Glomerular visceral epithelial cell (primary cell): ENCODE measurements around the gene KRTAP9-2.
"Not testable (repeated sequence)": the region's sequence is repeated elsewhere in the genome, so short reads cannot be mapped to it uniquely, and the experiment has no call there.

Source experiments
- DNase-seq: peaks from one replicate; pipeline ENCODE4 v3.0.0-alpha.2; 2016; ENCODE audit errors: extremely low spot score

KRTAP9-2 gene, protein sequence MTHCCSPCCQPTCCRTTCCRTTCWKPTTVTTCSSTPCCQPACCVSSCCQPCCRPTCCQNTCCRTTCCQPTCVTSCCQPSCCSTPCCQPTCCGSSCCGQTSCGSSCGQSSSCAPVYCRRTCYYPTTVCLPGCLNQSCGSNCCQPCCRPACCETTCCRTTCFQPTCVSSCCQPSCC

DNA sequence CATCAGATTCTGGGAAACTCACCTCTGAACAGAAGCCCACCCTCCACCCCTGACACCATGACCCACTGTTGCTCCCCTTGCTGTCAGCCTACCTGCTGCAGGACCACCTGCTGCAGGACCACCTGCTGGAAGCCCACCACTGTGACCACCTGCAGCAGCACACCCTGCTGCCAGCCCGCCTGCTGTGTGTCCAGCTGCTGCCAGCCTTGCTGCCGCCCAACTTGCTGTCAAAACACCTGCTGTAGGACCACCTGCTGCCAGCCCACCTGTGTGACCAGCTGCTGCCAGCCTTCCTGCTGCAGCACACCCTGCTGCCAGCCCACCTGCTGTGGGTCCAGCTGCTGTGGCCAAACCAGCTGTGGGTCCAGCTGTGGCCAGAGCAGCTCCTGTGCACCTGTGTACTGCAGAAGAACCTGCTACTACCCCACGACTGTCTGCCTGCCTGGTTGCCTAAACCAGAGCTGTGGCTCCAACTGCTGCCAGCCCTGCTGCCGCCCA is at the start of gene KRTAP9-2:
KRTAP9-2 (plus strand) TSS at position 51 of the 498 bp plus-strand sequence; CDS start at position 58, 7 bp downstream.
- not testable (repeated sequence) for DNase-seq

DNA sequence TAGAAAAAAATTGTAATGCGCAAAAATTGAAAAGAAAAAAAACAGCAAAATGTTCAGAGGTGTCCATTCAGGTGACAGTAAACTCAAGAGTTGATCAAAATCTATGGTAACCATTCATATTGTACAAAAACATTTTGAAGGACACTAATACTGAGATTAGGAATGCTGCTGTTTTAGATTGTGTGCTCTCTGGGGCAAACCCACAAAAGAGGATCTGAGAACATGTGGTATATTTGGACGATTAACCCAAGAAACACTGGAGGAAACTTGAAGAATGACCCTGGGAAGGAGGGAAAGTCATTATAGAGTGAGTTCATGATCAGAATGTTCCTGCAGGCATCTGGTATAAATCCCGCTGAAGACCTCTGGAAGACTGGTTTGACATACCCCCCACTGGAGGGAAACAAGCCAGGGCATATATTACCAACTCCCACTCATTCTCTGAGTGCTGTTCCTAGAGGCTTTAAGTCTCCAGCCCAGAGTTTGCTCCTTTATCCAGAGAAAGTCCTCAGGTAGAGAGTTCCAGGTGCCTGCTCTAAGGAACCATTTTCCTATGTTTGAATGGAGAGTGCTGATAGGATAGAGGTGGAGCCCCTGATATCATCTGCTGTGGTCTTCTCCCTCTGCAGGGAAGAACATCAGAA is 49.6 kb upstream of the KRTAP9-2 start:
- DNase-seq = no peak

DNA sequence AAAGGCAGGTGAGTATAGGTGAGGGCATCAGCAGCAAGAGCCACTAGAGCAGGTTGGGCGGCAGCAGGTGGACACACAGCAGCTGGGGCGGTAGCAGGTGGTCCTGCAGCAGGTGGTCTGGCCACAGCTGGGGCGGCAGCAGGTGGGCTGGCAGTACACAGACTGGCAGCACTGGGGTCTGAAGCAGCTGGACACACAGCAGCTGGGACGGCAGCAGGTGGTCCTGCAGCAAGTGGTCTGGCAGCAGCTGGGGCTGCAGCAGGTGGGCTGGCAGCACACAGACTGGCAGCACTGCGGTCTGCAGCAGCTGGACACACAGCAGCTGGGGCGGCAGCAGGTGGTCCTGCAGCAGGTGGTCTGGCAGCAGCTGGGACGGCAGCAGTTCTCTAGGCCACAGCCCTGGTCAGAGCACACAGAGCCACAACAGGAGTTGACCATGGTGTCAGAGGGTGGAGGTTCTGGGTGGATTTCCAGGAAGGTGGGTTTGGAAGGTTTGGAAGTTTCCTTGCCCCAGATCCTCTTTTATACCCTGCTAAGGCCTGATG is 48.6 kb upstream of the KRTAP9-2 start, which contains the start of gene KRTAP4-2:
KRTAP4-2 (minus strand) TSS at position 495 of the 545 bp plus-strand sequence; CDS start at position 438, 57 bp downstream.
- no peak for DNase-seq

DNA sequence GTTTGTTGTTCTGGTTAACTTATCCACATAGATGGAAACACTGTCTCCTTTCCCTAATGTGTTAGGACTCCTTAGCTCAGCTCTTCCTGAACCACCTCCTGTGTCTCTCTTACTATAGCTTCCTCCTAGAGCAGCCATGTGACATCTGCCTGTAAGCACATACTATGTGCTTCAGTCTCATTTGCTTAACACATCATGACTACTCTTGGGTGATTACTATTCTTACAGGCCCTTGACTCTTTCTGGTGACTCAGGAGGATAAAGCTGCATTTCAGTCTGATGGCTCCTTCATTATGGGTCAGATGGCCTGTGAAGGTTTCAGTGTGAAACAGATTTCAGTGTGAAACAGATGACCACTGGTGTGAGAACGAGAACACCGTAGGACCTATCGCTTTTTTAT is 48.1 kb upstream of the KRTAP9-2 start:
- DNase-seq = peak; percentile 25

DNA sequence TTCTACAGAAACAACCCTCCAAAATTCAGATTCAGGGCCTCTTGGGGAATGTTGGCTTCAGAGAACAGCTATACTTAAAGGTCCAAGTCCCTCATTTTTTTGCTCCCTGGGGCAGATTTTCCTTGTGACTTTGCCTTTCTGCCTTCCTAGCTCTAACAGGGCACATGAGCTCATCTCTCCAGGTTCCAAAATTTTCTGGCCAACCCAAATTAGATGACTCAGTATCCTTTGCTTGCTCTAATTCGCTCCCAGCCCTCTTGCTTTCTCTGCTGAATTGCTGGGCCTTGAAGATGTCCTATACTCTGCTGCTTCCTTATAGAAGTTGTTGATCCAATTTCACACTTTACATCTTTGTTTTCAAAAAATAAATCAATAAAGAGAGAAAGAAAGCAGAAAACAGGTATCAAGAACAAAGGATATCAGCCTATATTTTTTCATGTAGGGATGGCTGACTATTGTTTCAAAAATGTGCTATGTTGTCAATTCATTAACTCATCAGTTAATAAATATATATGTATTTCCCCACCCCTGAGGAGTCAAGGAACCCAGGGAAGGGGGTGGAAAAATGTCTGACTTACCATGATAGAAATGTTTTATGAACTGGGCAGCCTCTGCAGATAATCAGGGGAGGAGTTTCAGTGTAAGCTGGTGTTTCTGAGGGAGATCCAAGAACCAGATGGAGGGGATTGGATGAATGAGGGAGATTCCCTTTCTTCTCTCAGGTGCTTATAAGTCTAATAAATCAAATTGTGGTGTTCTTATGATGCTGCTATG is 47.4 kb upstream of the KRTAP9-2 start:
- DNase-seq = peak; percentile 33

DNA sequence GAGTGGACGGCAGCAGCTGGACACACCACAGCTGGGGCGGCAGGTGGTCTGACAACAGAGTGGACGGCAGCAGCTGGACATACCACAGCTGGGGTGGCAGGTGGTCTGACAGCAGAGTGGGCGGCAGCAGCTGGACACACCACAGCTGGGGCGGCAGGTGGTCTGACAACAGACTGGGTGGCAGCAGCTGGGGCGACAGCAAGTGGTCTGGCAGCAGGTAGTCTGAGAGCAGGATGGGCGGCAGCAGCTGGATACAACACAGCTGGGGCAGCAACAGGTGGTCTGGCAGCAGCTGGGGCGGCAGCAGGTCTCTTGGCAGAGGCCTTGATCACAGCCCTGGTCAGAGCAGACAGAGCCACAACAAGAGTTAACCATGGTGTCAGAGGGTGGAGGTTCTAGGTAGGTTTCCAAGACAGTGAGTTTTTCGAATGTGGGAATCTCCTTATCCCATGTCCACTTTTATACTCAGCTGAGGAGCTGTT is 41.9 kb upstream of the KRTAP9-2 start, which contains the start of gene KRTAP4-1:
KRTAP4-1 (minus strand) TSS at position 432 of the 482 bp plus-strand sequence; CDS start at position 375, 57 bp downstream.
- DNase-seq = no peak

DNA sequence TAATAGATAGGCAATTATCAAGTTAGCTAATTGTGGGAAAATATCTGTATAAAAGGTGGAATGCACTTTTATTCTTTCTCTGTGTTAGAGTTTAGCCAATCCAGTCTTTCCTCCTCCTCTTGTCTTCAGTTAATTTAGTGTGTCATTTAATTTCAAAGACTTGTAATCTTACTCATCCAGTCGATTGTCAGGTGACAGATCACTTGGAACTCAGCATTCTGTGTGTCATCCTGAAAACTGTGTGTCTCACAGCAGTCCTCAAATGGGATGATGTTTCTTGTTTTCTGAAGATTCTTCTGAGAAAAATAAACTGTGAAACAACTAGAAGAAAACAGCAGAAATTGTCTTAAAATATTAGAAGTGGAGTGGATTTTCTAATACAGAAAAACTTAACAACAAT is 41.4 kb upstream of the KRTAP9-2 start:
- no peak for DNase-seq

DNA sequence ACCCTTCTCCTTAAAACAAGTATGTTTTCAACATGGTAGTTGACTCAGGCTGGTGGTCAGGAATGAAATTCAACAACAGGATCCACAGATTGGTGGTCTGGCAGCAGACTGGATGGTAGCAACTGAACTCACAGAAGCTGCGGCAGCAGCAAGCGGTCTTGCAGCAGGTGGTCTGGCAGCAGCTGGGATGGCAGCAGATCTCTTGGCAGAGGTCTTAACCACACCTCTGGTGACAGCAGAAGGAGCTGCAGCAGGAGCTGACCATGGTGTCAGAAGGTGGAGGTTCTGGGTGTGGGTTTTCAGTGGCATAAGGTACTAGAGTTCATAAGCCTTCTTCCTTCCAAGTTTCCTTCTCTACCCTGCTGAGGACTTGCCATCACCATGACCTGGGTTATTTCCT is 39.6 kb upstream of the KRTAP9-2 start:
- DNase-seq = no peak

DNA sequence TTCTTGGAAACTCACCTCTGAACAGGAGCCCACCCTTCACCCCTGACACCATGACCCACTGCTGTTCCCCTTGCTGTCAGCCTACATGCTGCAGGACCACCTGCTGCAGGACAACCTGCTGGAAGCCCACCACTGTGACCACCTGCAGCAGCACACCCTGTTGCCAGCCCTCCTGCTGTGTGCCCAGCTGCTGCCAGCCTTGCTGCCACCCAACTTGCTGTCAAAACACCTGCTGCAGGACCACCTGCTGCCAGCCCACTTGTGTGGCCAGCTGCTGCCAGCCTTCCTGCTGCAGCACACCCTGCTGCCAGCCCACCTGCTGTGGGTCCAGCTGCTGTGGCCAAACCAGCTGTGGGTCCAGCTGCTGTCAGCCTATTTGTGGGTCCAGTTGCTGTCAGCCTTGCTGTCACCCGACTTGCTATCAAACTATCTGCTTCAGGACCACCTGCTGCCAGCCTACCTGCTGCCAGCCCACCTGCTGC is 36.6 kb upstream of the KRTAP9-2 start, which contains the start of gene KRTAP9-1:
KRTAP9-1 (plus strand) TSS at position 51 of the 482 bp plus-strand sequence; CDS start at position 51, 0 bp downstream.
- not testable (repeated sequence) for DNase-seq

DNA sequence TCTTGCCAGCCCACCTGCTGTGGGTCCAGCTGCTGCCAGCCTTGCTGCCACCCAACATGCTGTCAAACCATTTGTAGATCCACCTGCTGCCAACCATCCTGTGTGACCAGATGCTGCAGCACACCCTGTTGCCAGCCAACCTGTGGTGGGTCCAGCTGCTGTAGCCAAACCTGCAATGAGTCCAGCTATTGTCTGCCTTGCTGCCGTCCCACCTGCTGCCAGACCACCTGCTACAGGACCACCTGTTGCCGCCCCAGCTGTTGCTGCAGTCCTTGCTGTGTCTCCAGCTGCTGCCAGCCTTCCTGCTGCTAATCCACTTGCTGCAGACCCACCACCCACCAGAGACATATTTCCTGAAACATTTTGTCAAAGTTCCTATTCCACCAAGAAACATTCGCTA is 36.1 kb upstream of the KRTAP9-2 start:
- DNase-seq = no peak

DNA sequence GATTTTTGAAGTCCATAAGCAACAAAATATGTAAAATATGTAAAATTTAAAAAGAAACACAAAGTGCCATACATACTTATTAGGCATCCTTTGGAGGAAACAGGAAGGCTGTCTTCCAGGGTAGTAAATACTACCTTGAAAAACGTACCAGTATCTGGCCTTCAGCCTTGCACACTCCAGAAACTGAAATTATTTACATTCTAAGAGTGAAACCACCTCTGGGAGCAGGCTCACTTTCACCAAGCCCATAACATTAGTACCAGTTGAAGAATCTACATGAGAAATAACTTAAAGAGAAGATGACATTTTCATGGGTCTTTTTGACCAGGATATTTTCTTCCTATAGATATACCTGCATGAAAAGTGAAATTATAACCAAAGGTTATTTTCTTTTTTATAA is 30.4 kb upstream of the KRTAP9-2 start:
- no peak for DNase-seq

DNA sequence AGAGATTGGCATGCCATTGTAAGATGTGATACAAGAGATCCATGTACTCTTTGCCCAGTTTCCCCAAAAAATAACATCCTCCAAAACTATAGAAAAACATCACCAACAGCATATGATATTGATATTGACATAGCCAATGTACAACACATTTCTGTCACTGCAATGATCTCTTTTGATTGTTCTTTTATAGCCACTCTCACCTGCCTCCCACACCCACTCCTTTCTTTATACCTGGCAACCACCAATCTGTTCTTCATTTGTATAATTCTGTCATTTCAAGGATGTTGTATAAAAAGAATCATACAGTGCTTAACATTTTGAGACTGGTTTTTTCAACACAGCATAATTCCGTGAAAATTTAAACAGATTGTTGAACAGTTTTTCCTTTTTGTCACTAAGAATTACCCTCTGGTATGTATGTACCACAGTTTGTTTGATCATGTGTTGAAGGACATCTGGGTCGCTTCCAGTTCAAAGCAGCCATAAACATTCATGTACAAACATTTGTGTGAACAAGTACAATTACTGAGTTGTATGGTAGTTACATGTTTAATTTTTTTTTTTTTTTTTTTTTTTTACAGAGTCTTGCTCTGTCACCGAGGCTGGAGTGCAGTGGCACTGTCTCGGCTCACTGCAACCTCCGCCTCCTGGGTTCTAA is 26.9 kb upstream of the KRTAP9-2 start:
- DNase-seq = no peak

DNA sequence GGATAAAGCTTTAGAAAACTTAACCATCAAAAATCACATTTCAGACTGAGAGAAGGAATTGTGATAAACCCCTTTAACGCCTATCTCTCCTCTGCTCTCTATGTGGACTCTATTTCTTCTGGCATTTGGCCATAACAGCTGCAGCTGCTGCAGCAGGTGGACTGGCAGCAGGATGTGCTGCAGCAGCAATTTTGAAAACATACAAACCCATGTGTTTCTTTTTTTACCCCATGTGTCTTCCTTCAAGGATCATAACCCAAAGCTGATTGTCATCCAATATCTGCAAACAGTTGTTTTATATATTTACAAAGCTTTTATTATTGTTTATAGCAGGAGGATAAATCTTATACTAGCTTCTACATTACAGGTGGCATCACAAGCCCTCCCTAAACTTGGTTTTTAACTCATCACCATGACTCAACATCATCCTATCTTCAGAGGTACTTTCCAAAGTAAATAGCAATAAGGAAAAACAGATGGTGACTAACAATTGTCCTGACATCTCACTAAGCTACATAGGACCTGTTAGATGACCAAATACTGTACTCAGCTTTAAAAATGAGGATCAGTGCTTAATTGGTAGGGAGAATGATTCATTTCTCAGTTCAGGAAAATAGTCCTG is 14.5 kb upstream of the KRTAP9-2 start:
- peak; percentile 5 for DNase-seq

DNA sequence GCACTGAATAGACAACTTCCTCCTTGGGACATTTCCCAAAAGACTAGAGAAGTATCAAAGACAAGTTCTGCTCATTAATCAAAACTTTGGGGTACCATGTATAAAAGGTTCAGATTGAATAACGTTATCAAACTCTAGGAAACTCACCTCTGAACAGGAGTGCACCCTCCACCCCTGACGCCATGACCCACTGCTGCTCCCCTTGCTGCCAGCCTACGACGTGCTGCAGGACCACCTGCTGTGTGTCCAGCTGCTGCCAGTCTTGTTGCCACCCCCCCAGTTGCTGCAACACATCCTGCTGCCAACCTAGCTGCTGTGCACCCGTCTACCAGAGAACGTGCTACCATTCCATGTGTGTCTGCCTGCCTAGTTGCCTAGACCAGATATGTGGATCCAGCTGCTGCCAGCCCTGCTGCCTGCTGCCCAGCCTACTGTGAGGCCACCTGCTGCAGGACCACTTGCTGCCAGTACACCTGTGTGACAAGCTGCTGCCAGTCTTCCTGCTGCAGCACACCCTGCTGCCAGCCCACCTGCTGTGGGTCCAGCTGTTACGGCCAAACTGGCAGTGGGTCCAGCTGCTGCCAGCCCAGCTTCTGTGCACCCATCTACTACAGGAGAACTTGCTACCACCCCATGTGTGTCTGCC is 13.8 kb upstream of the KRTAP9-2 start:
- DNase-seq = no peak

DNA sequence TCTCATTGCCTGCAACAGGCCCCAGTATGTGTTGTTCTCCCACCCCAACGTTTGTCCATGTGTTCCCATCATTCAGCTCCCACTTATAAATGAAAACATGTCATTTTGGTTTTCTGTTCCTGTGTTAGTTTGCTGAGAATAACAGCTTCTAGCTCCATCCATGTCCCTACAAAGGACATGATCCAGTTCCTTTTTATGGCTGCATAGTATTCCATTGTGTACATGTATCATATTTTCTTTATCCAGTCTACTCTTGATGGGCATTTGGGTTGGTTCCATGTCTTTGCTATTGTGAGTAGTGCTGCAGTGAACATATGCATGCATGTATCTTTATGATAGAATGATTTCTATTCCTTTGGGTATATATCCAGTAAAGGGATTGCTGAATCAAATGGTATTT is 10.8 kb upstream of the KRTAP9-2 start:
- DNase-seq = no peak

DNA sequence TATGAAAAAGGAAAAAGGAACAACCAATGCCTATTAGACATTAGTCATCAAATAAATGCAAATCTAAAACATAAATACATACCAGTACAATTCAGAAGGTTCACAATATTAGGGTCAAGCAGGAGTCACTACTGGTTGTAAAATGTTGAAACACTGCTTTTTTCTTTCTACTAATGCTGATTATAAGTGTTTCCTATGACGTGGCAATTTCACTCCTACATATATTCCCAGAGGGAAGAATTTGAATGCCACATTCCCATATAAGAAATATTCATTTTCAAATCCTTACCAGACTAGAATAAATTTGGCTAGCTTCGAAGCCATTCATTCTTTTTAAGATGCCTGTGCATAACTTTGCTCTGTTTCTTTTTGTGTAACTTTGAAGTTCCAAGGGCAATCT is 2.6 kb upstream of the KRTAP9-2 start:
- DNase-seq = no peak

DNA sequence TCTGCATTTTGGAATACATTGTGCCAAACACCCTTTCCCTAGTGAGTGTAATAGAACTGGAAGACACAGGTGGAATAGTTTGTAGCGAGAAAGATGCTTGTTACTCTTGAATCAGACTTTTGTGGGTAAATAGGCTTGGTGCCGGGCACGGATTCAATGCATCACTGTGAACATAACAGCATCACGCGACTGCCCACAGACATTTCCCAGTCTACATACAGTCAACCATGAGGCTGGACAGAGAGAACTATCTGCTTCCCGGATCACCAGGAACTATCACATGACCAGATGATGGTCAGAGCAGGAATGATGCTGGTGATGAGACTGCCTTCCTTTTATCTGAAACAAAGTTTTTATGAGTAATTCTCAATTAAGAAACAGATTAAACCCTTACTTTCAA is 397 bp upstream of the KRTAP9-2 start:
- DNase-seq = no peak

DNA sequence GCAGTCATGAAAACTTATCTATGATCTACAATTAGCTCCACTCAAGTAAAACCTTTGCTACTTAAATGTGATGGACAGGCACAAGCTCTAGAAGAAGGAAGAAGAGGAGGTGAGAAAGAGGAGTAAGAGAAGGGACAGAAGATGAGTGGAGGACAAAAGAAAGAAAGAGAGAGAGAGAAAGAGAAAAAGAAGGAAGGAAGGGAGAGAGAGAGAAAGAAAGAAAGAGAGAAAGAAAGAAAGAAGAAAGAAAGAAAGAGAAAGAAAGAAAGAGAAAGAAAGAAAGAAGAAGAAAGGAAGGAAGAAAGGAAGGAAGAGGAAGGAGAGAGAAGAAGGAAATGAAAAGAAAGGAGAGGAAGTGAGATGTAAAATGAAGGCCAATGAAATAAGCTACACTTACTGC is 3.6 kb downstream of the KRTAP9-2 start:
- no peak for DNase-seq

DNA sequence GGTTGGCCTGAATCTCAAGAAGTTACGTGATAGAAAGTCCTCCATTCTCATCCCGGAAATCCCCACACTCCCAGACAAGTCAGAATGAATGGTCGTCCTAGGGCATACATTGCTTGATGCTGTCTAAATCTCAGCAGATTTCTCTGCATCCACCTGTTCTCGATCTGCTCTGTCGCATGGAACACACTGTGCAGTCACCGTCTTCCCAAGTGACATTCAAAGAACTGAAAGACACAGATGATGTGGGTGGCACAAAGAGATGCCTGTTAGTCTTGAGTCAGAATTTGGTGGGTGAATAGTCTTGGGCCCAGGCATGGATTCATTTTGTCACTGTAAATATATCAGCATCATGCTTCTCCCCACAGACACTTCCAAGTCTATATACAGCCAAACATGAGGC is 5.3 kb downstream of the KRTAP9-2 start:
- DNase-seq = no peak

DNA sequence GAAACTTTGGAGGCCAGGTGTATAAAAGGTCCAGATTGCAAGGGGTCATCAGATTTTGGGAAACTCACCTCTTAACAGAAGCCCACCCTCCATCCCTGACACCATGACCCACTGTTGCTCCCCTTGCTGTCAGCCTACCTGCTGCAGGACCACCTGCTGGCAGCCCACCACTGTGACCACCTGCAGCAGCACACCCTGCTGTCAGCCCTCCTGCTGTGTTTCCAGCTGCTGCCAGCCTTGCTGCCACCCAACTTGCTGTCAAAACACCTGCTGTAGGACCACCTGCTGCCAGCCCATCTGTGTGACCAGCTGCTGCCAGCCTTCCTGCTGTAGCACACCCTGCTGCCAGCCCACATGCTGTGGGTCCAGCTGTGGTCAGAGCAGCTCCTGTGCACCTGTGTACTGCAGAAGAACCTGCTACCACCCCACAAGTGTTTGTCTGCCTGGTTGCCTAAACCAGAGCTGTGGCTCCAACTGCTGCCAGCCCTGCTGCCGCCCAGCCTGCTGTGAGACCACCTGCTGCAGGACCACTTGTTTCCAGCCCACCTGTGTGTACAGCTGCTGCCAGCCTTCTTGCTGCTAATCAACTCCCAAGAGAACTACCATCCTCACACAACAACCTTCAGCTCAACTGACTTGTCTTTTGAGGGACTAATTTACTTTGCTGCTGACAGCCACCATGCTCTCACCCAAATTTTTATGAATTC is 6.1 kb downstream of the KRTAP9-2 start, which contains the start of gene KRTAP9-3:
KRTAP9-3 (plus strand) TSS at position 51 of the 707 bp plus-strand sequence; CDS start at position 104, 53 bp downstream.
- not testable (repeated sequence) for DNase-seq
